Effector CD8-positive, alpha-beta T cell (primary cell): ENCODE data around the gene ABHD16B.
"Not testable (repeated sequence)": the region's sequence is repeated elsewhere in the genome, so short reads cannot be mapped to it uniquely, and the experiment has no call there.

Source experiments
- DNase-seq: peaks from one replicate; lab custom pipeline; 2025; lab: John Stamatoyannopoulos, UW

ABHD16B gene

GRCh38 chr20:63834491-63834880, 26.8 kb upstream of the ABHD16B start:
- no peak for DNase-seq

- no peak for DNase-seq
These were observed 26.1 kb upstream of the ABHD16B start for GRCh38 chr20:63835021-63835858.

GRCh38 chr20:63836458-63837344, 24.6 kb upstream of the ABHD16B start:
- DNase-seq: no peak

- no peak for DNase-seq
These were observed 23.8 kb upstream of the ABHD16B start for GRCh38 chr20:63837479-63837878.

GRCh38 chr20:63839620-63840019, 21.7 kb upstream of the ABHD16B start:
- no peak for DNase-seq

GRCh38 chr20:63840405-63840828, 20.9 kb upstream of the ABHD16B start:
- no peak for DNase-seq

- DNase-seq: no peak
These were observed 19.0 kb upstream of the ABHD16B start for GRCh38 chr20:63842258-63842657.

- no peak for DNase-seq
These were observed 18.1 kb upstream of the ABHD16B start for GRCh38 chr20:63843222-63843621.

GRCh38 chr20:63843778-63844177, 17.5 kb upstream of the ABHD16B start:
- no peak for DNase-seq

GRCh38 chr20:63844511-63844991, 16.7 kb upstream of the ABHD16B start:
- no peak for DNase-seq

- no peak for DNase-seq
These were observed 15.0 kb upstream of the ABHD16B start for GRCh38 chr20:63846128-63846771.

GRCh38 chr20:63846888-63847236, 14.4 kb upstream of the ABHD16B start:
- DNase-seq: no peak

- no peak for DNase-seq
These were observed 13.9 kb upstream of the ABHD16B start for GRCh38 chr20:63847237-63848002.

- DNase-seq: no peak
These were observed 13.0 kb upstream of the ABHD16B start for GRCh38 chr20:63848003-63848911.

GRCh38 chr20:63850689-63851547, 10.4 kb upstream of the ABHD16B start:
- no peak for DNase-seq

- not testable (repeated sequence) for DNase-seq
These were observed 9.8 kb upstream of the ABHD16B start for GRCh38 chr20:63851548-63851943.

- DNase-seq: not testable (repeated sequence)
These were observed 7.6 kb upstream of the ABHD16B start for GRCh38 chr20:63853733-63854068.

- no peak for DNase-seq
These were observed 7.1 kb upstream of the ABHD16B start for GRCh38 chr20:63854069-63854765.

- no peak for DNase-seq
These were observed 6.4 kb upstream of the ABHD16B start for GRCh38 chr20:63854766-63855362.
